ENCODE measurements around the gene AUTS2.
A peak's percentile ranks its signal among the peaks of the same experiment; 100 is the strongest.

Gene AUTS2

GRCh38 chr7:70165477-70166170 is 567.3 kb downstream of the AUTS2 start:
- no peak overlapping the region for H3K27ac ChIP-seq
- no peak for DNase-seq (ENCODE audit: low read depth, low spot score)

GRCh38 chr7:70171369-70171920 is 573.2 kb downstream of the AUTS2 start:
- H3K27ac ChIP-seq, result no peak overlapping the region
- no peak for DNase-seq (ENCODE audit: low read depth, low spot score)

GRCh38 chr7:70177166-70177565 is 578.9 kb downstream of the AUTS2 start:
- peak; percentile 53 for DNase-seq (ENCODE audit: low read depth, low spot score)
- peak overlapping the region; percentile 75 for H3K27ac ChIP-seq

- H3K27ac ChIP-seq, result peak overlapping the region; percentile 75
- no peak for DNase-seq (ENCODE audit: low read depth, low spot score)
Measured at GRCh38 chr7:70178211-70178610, 579.9 kb downstream of the AUTS2 start.

GRCh38 chr7:70178787-70179186 is 580.5 kb downstream of the AUTS2 start:
- DNase-seq (ENCODE audit: low read depth, low spot score), result peak; percentile 96
- peak overlapping the region; percentile 75 for H3K27ac ChIP-seq

- no peak for DNase-seq (ENCODE audit: low read depth, low spot score)
- H3K27ac ChIP-seq, result no peak overlapping the region
Measured at GRCh38 chr7:70182521-70182920, 584.2 kb downstream of the AUTS2 start.

GRCh38 chr7:70183278-70183677 is 585.0 kb downstream of the AUTS2 start:
- H3K27ac ChIP-seq, result no peak overlapping the region
- DNase-seq (ENCODE audit: low read depth, low spot score), result no peak

- no peak for DNase-seq (ENCODE audit: low read depth, low spot score)
Measured at GRCh38 chr7:70188901-70189650, 590.8 kb downstream of the AUTS2 start.

GRCh38 chr7:70189776-70190175 is 591.5 kb downstream of the AUTS2 start:
- H3K27ac ChIP-seq, result no peak overlapping the region
- no peak for DNase-seq (ENCODE audit: low read depth, low spot score)

More at GRCh38 chr7:70188901-70189650, 590.8 kb downstream of the AUTS2 start:
- H3K27ac ChIP-seq, result no peak overlapping the region

GRCh38 chr7:70190281-70190680 is 592.0 kb downstream of the AUTS2 start:
- no peak for DNase-seq (ENCODE audit: low read depth, low spot score)
- no peak overlapping the region for H3K27ac ChIP-seq

GRCh38 chr7:70193514-70193913 is 595.2 kb downstream of the AUTS2 start:
- no peak overlapping the region for H3K27ac ChIP-seq
- no peak for DNase-seq (ENCODE audit: low read depth, low spot score)

GRCh38 chr7:70208236-70209063 is 610.2 kb downstream of the AUTS2 start:
- DNase-seq (ENCODE audit: low read depth, low spot score), result no peak
- H3K27ac ChIP-seq, result peak overlapping the region; percentile 5

GRCh38 chr7:70210200-70210935 is 612.1 kb downstream of the AUTS2 start:
- H3K27ac ChIP-seq, result no peak overlapping the region
- DNase-seq (ENCODE audit: low read depth, low spot score), result no peak

- no peak overlapping the region for H3K27ac ChIP-seq
- no peak for DNase-seq (ENCODE audit: low read depth, low spot score)
Measured at GRCh38 chr7:70210936-70211310, 612.6 kb downstream of the AUTS2 start.

- no peak for DNase-seq (ENCODE audit: low read depth, low spot score)
- H3K27ac ChIP-seq, result no peak overlapping the region
Measured at GRCh38 chr7:70212281-70212680, 614.0 kb downstream of the AUTS2 start.

GRCh38 chr7:70214071-70214470 is 615.8 kb downstream of the AUTS2 start:
- no peak overlapping the region for H3K27ac ChIP-seq

GRCh38 chr7:70215491-70215890 is 617.2 kb downstream of the AUTS2 start:
- DNase-seq (ENCODE audit: low read depth, low spot score), result no peak
- peak overlapping the region; percentile 80 for H3K27ac ChIP-seq

More at GRCh38 chr7:70214071-70214470, 615.8 kb downstream of the AUTS2 start:
- DNase-seq (ENCODE audit: low read depth, low spot score), result no peak

GRCh38 chr7:70217571-70217970 is 619.3 kb downstream of the AUTS2 start:
- DNase-seq (ENCODE audit: low read depth, low spot score), result no peak
- H3K27ac ChIP-seq, result no peak overlapping the region

GRCh38 chr7:70218006-70218405 is 619.7 kb downstream of the AUTS2 start:
- DNase-seq (ENCODE audit: low read depth, low spot score), result no peak
- H3K27ac ChIP-seq, result no peak overlapping the region

- DNase-seq (ENCODE audit: low read depth, low spot score), result no peak
- H3K27ac ChIP-seq, result no peak overlapping the region
Measured at GRCh38 chr7:70219061-70219460, 620.8 kb downstream of the AUTS2 start.
